GM21529 (cell line): ENCODE results near the gene KLHDC8A.
"Not testable (repeated sequence)": the region's sequence is repeated elsewhere in the genome, so short reads cannot be mapped to it uniquely, and the experiment has no call there.

ENCODE experiments used
- ATAC-seq: cut with Tn5 transposase; IDR thresholded peaks from one replicate; pipeline ENCODE4 v1.9.1; 2021; ENCODE audit not compliant: unreplicated experiment

Gene KLHDC8A, protein sequence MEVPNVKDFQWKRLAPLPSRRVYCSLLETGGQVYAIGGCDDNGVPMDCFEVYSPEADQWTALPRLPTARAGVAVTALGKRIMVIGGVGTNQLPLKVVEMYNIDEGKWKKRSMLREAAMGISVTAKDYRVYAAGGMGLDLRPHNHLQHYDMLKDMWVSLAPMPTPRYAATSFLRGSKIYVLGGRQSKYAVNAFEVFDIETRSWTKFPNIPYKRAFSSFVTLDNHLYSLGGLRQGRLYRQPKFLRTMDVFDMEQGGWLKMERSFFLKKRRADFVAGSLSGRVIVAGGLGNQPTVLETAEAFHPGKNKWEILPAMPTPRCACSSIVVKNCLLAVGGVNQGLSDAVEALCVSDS

DNA sequence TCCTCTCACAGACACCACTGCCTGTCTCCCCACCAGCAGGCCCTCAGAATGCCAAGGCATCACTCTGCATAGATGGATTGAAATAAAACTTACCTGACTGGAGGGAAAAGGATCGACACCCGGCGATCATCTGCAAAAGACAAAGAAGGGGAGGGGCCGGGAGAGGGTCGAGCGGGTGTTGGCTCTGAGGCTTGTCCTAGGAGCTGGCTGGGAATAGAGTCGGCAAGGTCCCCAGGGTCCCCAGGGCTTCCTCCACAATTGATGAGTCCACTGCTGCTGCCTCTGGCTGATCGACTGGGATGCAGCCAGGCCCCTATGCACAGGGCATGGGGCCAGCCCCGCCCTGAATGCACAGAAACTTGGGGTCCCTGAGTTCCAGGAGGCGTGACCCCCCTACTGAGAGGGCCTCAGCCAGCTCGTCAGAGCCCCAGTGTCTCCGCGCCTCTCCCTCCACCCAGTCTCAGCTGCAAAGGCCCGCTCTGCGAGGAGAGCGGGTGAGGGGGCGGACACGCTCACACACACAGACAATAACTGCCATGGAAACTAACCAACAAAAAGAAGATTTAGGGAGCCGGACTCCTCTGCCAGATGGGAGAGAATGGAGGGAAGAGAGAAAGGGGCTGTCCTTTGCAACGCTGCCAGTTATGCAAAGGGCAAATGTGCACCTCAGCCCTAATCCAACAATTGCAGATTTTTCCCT, at the start of gene KLHDC8A:
Gene KLHDC8A (minus strand): TSS at position 483 of the 700 bp plus-strand sequence. CDS start 13,318 bp downstream, outside the sequence.
- ATAC-seq = no peak

GRCh38 chr1:205406252-205406651, 49.5 kb upstream of the KLHDC8A start:
- ATAC-seq = not testable (repeated sequence)

- not testable (repeated sequence) for ATAC-seq
Measured at GRCh38 chr1:205404484-205404883, 47.8 kb upstream of the KLHDC8A start.

DNA sequence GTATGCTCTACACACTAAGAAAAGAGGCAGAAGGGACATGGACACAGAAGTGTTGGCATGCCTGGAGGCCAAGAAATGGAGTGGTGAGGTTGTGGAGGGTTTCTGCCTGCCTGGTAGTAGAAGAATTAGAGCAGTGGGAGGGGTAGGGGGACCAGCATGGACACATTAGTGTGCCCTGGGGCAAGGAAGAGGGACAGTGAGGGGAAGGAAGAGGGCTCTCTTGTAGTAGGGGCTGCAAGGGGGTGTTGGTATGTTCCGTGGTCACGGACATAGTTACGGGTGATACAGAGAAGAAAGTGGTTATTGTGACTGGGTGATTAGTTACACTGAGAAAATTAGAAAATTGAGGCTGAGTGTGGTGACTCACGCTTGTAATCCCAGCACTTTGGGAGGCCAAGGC, 41.9 kb upstream of the KLHDC8A start:
- no peak for ATAC-seq

DNA sequence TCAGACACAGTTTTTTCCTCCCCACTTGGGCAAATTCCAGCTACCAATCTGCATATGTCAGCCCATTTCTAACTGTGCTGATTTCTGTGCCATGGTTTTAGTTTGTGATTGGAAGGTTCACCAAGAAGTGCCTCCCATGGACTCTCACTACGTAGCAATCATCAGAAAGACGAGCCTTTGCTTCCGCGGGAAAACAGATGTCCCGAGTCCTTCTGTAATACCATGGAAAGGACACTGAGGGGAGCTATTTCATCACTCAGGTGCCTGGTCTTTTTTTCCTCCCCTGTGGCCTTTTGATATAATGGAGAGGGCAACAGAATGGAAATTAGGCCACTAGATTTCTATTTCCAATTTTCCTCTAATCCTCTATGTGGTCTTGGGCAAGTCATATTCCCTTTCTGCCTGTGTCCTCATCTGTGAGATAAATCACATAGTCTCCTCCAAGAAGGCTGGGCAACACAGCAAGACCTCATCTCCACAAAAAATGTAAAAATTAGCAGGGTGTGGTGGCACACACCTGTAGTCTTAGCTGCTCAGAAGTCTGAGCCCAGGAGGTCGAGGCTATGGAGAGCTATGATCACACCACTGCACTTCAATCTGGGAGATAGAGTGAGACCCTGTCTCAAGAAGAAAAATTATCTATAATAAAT, 40.4 kb upstream of the KLHDC8A start:
- no peak for ATAC-seq

DNA sequence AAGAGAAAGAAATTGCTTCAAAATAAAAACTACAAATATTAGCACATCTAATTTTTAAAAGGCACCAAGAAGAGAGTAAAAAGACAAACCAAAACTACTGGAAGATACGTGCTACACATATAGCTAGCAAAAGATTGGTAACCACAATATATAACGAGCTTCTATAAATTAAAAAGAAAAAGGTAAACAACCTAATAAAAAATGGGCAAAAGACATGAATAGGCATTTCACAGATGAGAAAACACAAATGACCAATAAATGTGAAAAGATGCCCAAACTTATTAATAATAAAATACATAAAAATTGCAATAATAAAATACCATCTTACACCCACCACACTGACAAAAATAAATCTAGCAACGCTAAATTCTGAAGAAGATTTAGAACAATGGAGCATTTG, 38.9 kb upstream of the KLHDC8A start:
- no peak for ATAC-seq

GRCh38 chr1:205392650-205393049, 35.9 kb upstream of the KLHDC8A start:
- no peak for ATAC-seq

DNA sequence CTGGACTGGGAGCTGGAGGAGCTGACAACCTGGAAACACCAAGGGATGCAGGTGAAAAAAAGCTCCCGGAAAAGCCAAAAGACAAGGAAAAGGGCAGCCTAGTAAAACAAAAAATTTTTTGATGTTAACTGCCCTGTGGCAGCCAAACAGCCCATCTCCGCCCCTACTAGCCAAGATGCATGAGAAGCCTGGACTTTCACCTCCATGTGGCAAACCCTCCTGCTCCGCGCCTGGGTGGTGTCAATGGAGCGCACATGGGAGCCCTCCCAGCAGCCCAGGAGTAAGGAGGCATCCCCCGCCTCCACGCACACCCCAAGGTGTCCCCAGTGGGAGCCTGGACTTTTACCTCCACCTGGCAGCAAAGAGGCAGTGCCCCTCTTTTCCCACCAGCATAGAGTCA, 34.7 kb upstream of the KLHDC8A start:
- ATAC-seq = no peak

- no peak for ATAC-seq
Measured at GRCh38 chr1:205387845-205388244, 31.1 kb upstream of the KLHDC8A start.

DNA sequence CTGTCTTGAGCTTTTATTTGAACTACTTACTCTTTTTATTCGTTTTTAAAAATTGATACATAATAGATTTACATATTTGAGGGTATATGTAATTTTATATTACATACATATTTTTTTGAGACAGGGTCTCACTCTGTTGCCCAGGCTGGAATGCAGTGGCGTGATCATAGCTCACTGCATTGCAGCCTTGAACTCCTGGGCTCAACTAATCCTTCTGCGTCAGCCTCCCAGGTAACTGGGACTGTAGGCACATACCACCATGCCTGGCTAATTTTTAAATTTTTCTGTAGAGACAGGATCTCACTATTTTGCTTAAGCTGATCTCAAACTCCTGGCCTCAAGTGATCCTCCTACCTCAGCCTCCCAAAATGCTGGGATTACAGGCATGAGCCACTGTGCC, 26.3 kb upstream of the KLHDC8A start:
- ATAC-seq = not testable (repeated sequence)

DNA sequence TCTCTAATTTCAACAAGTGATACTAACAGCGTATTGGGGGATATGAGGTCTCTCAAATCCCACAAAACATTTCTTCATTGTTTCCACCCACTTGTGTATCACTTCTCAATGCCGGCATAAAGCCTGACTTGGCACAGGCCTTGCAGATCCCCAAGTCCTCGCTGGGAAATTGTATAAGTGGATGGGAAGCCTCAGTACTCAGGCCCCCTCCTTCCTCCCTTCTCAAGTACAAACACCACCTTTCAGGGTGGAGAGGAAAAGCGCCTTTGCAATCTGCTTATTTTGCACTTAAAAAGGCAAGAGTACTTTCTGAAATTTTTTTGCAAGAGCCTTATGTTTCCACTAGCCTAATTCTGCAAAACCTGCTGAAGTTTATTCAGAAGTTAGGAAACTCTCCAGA, 25.8 kb upstream of the KLHDC8A start:
- ATAC-seq = no peak

DNA sequence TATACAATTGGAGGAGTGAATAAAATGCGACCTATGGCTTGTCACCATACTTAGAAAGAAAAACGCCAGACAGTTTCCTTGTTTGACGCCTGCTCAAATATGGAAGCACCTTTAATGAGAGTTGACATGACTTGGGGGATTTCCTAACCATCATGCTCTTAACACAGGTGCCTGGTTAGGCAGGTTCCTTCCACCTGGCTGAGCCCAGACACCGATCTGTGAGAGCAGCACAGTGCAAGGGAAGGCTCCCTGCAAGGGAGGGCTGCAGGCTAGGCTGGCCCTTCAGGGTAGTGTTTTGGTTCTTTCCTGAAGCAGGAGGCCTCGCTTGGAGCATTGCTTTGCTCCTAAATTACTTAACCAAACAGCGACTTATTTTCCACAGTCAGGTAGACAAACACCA, 24.6 kb upstream of the KLHDC8A start:
- ATAC-seq = no peak

DNA sequence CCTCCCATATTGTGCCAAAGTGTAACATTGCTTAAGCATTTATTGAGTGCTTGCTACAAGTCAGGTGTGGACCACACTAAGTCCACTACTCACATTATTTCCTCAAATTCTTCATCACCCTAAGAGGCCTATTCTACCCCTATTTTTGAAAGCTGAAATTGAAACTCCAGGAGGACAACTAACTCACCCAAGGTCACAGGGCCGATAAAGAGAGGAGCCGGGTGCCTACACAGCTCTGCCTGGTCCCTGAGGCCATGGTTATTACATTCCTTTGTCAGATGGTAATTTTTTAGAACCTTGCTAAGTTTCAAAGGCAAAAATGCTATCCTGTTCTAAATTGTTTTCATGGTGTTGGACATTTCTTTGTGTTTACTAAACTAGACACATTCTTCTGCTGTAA, 24.2 kb upstream of the KLHDC8A start:
- no peak for ATAC-seq

GRCh38 chr1:205379056-205379455, 22.3 kb upstream of the KLHDC8A start:
- no peak for ATAC-seq

DNA sequence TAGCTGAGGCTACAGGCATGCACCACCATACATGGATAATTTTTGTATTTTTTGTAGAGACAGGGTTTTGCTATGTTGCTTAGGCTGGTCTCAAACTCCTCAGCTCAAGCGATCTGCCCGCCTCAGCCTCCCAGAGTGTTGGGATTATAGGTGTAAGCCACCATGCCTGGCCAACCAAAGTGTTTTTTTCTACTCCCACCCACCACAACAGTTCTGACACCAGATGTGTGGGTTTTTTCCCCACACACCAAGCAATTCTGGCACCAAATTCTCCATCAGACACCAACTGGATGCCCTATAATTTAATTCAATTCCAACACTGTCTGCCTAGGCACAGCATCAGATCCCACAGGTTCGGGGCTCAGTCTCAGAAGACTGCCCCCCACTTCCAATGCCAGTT, 20.6 kb upstream of the KLHDC8A start:
- ATAC-seq = no peak

GRCh38 chr1:205376739-205377138, 20.0 kb upstream of the KLHDC8A start:
- ATAC-seq = no peak

- ATAC-seq = no peak
Measured at GRCh38 chr1:205375835-205376545, 19.3 kb upstream of the KLHDC8A start.

DNA sequence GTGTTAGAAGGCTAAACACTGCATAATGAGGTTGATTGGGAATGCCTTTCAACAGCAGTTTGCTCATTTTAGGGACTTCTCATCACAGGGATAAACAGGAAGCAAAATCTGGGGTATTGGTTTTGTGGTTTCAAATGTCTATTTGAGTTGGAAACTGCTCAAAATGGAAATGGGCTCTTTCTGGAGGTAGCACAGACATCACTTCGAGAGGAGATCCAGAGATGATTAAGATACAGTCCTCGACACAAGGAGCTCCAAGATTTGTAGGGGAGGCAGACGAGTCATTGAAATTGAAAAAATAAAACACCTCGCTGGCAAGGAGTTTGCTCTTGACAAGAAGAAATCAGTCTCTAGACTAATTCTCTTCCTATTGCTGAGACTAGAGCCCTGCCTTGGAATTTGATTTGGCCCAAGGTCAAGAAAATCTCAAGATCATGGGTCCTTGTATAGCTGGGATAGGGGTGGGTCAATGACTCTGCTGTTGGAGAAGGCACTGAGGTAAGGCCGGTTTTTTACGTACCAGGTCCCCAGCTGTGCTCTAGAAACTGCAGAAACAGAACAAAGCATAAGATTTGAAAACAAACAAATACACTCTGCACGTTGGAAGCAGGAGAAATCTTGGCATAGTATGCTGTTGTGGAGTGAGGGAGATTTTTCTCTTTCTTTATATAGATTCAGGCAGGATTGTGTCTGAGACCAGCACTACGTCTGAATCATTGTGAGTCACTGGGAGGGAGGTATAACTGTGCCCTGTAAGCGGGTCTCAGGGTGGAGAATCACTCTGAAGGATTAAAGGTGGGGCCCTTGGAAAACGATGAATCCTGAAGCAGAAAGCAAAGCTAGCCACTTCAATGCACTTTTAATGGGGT, 17.7 kb upstream of the KLHDC8A start:
- ATAC-seq = no peak

- ATAC-seq = no peak
Measured at GRCh38 chr1:205373798-205374175, 17.1 kb upstream of the KLHDC8A start.

DNA sequence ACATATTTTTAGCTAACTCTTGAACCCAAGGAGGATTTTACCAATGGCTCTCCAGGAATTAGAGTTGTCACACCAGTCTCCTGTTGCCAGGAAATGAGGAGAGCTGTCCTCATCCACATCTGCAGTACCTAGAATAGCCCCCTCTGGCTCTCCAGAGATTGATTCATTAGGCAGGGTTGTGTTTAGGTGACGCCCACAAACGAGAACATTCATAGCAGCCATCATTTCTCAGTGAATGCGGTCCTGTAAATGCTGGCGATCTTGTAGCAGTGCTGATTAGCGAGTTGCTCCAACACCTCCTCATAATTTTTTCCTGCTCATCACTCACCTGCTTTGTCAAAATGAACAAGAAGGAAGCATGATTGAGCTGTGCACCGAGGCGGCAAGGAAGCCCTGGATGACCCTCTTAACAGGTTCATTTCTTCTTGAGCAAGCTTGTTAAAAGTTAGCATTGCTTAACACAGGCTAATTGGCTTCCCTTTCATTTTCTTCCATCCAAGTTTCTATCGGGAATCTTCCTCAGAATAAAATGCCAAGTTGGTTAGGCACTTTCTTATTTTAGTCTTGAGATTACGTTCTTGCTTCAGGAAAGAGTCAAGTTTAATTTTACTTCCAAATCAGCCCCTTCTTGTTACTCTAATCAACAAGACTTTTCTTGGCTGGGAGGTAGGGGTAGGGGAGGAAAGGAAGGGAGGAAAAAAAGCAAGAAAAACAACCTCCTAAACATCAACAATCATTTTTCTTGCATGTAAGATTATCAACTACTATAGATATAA, 16.5 kb upstream of the KLHDC8A start:
- no peak for ATAC-seq
